Breast epithelium (tissue), 3 donors: ENCODE results near the gene MPI.

Experiments
- CTCF ChIP-seq, 3 donors: fragments of 450-650 bp; IDR thresholded peaks; one replicate each; pipeline ENCODE4 v1.5.1; 2016 to 2017; ENCODE audit warnings: antibody characterized with exemption in 3 of 3, mild to moderate bottlenecking in 3 of 3, moderate library complexity in 3 of 3
- POLR2AphosphoS5 ChIP-seq, 3 donors: sonication (generic); formaldehyde crosslinking; IDR thresholded peaks; one replicate each; pipeline ENCODE4 v1.6.1; 2017; ENCODE audit warnings: antibody characterized with exemption in 3 of 3

- TF ChIP-seq CTCF (IDR thresholded peaks at IDR 0.05) (no peak), POLR2AphosphoS5 (IDR thresholded peaks at IDR 0.05) (no peak)
Measured at GRCh38 chr15:74878273-74878672, 11.6 kb upstream of the MPI start.
